Muscle layer of duodenum (tissue), 2 donors: Measurements from ENCODE around the gene TRRAP.

Experiments
- H3K27ac ChIP-seq: one replicate; pipeline ENCODE4 v1.7.0; 2013; ENCODE audit warnings: mild to moderate bottlenecking, low read length
- H3K27me3 ChIP-seq: one replicate; pipeline ENCODE4 v1.7.0; 2013; ENCODE audit warnings: low read depth, mild to moderate bottlenecking, control low read depth, low read length
- H3K36me3 ChIP-seq, 2 donors: one replicate each; pipeline ENCODE4 v1.7.0; 2013; ENCODE audit warnings: low read length in 2 of 2, control low read depth in 1 of 2, mild to moderate bottlenecking in 1 of 2; ENCODE audit not compliant: insufficient read depth in 2 of 2, control insufficient read depth in 1 of 2
- H3K4me1 ChIP-seq, 2 donors: one replicate each; pipeline ENCODE4 v1.7.0; 2013; ENCODE audit warnings: low read length in 2 of 2, mild to moderate bottlenecking in 2 of 2, control low read depth in 1 of 2, moderate library complexity in 1 of 2; ENCODE audit not compliant: insufficient read depth in 2 of 2, control insufficient read depth in 1 of 2
- H3K4me3 ChIP-seq, 2 donors: one replicate each; pipeline ENCODE4 v1.7.0; 2013; ENCODE audit warnings: low read length in 2 of 2, low read depth in 1 of 2, mild to moderate bottlenecking in 1 of 2
- H3K9me3 ChIP-seq, 2 donors: one replicate each; pipeline ENCODE4 v1.7.0; 2013; ENCODE audit warnings: low read length in 2 of 2, control low read depth in 1 of 2, mild to moderate bottlenecking in 1 of 2; ENCODE audit not compliant: control insufficient read depth in 1 of 2
- donor health status: healthy.

Gene TRRAP

DNA sequence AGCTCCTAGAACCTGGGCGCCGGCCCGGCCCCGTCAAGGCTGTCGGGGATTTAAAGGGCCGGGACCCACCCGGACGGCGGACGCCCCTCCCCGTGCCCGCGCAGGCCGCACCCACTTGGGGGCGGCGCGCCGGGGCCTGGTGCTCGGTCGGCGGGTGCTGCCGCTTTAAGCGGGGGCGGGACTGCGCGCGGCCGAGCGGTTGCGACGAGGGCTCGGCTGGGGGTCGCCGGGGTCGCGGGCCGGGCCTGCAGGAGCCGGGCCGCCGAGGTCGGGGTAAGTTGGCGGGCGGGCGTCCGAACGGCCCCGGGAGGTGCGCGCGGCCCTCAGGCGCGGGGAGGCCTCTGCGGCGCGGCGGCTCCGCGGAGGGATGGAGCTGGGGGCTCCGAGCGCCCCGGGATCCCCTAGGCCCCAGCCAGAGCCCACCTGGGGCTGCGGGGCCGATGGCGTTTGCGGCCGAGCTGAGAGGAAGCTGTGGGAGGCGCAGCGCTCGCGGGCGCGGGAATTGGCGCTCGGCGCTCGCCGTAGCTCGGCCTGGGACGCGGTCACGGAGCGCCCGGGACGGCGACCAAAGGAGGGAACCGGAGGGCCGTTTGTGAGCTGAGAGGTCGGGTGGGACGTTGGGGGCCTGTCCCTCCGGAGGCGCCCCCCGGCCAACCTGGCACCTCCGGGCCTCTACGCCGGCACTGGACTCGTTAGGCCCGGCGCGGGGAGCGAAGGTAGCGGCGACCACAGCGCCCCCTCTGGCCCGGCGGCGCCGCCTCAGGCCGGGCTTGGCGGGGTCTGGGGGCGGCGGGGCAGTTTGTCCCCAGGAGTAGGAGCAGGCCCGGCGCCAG lies at the start of gene TRRAP:
TRRAP (plus strand) TSS at position 168 of the 833 bp plus-strand sequence. CDS start 2,619 bp downstream, outside the sequence.
- no peaks in the 10 kb centered on the region for H3K27me3 ChIP-seq
- H3K4me3 ChIP-seq, result peak within 1 kb of the TSS; percentile 93 to 96
- H3K27ac ChIP-seq, result peak within 1 kb of the TSS; percentile 79
- no peaks in the 10 kb centered on the region for H3K9me3 ChIP-seq
- H3K4me1 ChIP-seq, result peaks cover 5 to 17% of the 10 kb centered on the region in 2 donors
- H3K36me3 ChIP-seq, result peaks cover 9 to 27% of the 10 kb centered on the region in 2 donors

DNA sequence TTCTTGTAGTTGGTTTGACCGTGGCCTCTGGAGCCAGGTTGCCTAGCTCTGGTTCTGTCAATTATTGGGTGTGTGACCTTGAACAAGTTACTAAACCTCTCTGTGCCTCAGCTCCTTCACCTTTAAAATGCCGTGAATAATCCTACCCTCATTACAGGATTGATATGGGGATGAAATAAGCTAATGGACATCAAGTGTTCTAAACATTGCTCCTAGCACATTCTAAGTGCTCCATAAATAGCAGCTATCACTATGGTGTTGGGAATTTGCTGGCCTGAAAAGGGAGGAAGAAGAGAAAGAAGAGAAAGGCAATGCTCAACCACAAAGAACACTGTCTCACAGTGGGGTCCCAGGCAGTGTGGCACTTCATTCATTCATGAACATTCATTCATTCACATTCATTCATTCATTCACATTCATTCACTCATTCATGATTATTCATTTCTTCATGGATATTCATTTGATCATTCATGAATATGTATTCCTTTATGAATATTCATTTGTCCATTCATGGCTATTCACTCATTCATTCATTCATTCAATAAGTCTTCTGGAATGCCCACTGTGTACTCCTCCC lies 47.3 kb upstream of the TRRAP start:
- Histone ChIP-seq H3K27me3 (no peaks in the 10 kb centered on the region), H3K27ac (no peak overlapping the region), H3K36me3 (no peaks in the 10 kb centered on the region), H3K4me3 (no peak overlapping the region), H3K9me3 (no peaks in the 10 kb centered on the region), H3K4me1 (no peaks in the 10 kb centered on the region)

- Histone ChIP-seq H3K9me3 (no peaks in the 10 kb centered on the region), H3K4me3 (no peak overlapping the region), H3K27me3 (no peaks in the 10 kb centered on the region), H3K36me3 (no peaks in the 10 kb centered on the region), H3K27ac (no peak overlapping the region), H3K4me1 (no peaks in the 10 kb centered on the region)
Observed at GRCh38 chr7:98831641-98832221, 46.6 kb upstream of the TRRAP start.

DNA sequence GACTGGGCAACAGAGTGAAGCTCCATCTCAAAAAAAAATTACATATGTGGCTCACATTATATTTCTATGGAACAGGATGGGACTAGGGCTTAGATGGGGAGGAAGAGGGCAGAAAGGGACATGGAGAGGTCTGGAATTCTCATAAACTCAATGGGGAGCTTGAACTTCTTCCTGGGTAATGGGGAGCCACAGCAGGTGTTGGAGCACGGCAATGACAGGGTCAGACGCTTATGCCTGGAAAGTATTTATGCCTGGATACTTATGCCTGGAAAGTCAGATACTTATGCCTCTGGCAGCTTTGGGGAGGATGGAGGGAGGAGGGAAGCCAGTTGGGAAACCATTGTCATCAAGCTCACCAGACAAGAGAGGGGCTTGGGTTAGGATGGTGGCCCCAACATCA lies 45.3 kb upstream of the TRRAP start:
- Histone ChIP-seq H3K27ac (no peak overlapping the region), H3K4me3 (no peak overlapping the region), H3K27me3 (no peaks in the 10 kb centered on the region), H3K9me3 (no peaks in the 10 kb centered on the region), H3K4me1 (no peaks in the 10 kb centered on the region), H3K36me3 (no peaks in the 10 kb centered on the region)

DNA sequence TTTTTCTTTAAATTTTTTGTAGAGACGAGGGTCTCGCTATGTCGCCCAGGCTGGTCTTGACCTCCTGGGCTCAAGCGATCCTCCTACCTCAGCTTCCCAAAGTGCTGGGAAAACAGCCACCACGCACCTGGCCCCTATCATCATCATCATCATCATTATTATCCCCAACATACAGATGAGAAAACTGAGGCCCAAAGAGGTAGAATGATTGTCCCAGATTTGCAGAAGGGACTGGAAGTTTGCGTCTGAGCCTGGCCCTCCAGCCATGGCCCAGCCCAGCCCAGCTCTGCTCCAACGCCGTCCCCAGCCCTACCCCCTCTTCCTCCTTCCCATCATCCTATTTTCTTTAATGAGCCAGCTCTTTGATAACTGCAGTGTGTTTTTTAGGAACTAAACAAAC lies 43.4 kb upstream of the TRRAP start:
- Histone ChIP-seq H3K36me3 (no peaks in the 10 kb centered on the region), H3K4me3 (no peak overlapping the region), H3K4me1 (no peaks in the 10 kb centered on the region), H3K27ac (no peak overlapping the region), H3K27me3 (no peaks in the 10 kb centered on the region), H3K9me3 (no peaks in the 10 kb centered on the region)

DNA sequence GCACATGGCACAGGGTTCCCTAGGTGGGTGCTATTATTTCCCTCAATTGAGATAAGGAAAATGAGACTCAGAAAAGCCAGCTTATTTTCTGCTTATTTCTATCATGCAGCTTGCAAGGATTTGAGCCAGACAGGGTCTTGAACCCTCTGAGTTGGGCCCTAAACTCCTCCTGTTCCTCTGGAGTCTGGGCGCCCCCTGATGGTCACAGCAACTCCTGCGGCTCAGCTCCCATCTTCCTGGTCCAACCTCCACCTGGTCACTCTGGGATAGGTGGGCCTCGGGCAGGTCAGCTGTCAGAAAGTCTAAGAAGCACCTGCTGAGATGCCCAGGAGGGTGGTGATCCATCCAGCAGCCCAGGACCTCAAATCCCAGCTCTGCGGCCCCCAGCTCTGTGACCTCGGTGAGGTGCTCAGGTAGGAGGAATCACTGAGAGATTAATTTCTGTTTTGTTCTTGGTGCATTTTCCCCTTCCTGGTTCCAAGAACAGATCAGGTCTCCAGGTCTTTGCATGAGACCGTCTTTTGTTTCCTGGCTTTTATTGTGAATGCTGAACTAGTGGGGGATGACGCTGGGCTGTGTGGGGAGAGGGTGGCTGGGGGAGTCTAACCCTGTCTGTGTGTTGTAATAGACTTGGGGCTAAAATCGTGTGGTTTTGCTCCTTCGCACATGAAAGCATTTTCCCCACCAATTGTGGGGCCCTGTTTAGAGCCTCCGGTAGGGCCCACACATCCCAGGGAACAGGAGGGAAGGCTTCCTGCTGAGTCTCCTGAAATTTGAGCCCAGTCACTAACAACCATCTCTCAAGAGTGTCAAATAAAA lies 41.3 kb upstream of the TRRAP start:
- Histone ChIP-seq H3K9me3 (no peaks in the 10 kb centered on the region), H3K4me3 (no peak overlapping the region), H3K36me3 (no peaks in the 10 kb centered on the region), H3K27ac (no peak overlapping the region), H3K27me3 (no peaks in the 10 kb centered on the region), H3K4me1 (no peaks in the 10 kb centered on the region)

DNA sequence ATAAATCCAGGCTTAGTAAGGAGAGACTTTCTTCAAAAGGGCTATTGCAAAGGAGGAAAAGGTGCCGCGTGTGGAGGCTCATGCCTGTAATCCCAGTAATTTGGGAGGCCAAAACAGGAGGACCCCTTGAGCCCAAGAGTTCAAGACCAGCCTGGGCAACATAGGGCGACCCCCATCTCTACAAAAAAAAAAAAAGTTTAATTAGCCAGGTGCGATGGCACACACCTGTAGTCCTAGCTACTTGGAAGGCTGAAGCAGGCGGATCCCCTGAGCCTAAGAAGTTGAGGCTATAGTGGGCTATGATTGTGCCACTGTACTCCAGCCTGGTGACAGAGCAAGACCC lies 40.7 kb upstream of the TRRAP start:
- no peaks in the 10 kb centered on the region for H3K27me3 ChIP-seq
- H3K27ac ChIP-seq, result no peak overlapping the region
- H3K4me3 ChIP-seq, result no peak overlapping the region
- no peaks in the 10 kb centered on the region for H3K9me3 ChIP-seq
- H3K4me1 ChIP-seq, result no peaks in the 10 kb centered on the region
- no peaks in the 10 kb centered on the region for H3K36me3 ChIP-seq

DNA sequence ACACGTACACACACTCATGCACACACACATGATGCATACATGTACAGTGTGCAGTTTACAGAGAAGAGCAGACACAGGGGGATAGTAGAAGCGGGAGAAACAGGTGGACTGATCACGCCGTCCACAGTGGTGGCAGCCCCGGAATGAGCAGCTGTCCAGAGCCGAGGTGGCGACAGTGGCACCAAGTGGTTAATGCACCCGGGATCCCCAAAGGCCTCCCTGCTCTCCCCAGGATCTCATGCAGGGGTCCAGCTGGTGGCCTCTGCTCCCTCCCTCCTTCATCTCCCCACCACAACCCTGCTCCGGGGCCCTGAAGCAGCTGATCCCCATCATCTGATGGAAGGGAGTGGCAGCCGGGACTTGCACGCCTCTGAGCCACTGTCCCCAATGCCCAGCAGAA lies 38.2 kb upstream of the TRRAP start:
- no peaks in the 10 kb centered on the region for H3K9me3 ChIP-seq
- no peak overlapping the region for H3K4me3 ChIP-seq
- H3K27me3 ChIP-seq, result no peaks in the 10 kb centered on the region
- no peaks in the 10 kb centered on the region for H3K36me3 ChIP-seq
- no peak overlapping the region for H3K27ac ChIP-seq
- no peaks in the 10 kb centered on the region for H3K4me1 ChIP-seq

- no peaks in the 10 kb centered on the region for H3K27me3 ChIP-seq
- no peaks in the 10 kb centered on the region for H3K36me3 ChIP-seq
- H3K4me3 ChIP-seq, result no peak overlapping the region
- H3K9me3 ChIP-seq, result no peaks in the 10 kb centered on the region
- H3K4me1 ChIP-seq, result no peaks in the 10 kb centered on the region
- no peak overlapping the region for H3K27ac ChIP-seq
Observed at GRCh38 chr7:98840722-98841121, 37.6 kb upstream of the TRRAP start.

- Histone ChIP-seq H3K4me3 (no peak overlapping the region), H3K27ac (no peak overlapping the region), H3K4me1 (no peaks in the 10 kb centered on the region), H3K27me3 (no peaks in the 10 kb centered on the region), H3K36me3 (no peaks in the 10 kb centered on the region), H3K9me3 (no peaks in the 10 kb centered on the region)
Observed at GRCh38 chr7:98841179-98841997, 36.9 kb upstream of the TRRAP start.
